Amniotic epithelial cell (primary cell): ENCODE data around the gene LMAN2L.

ENCODE experiments used
- DNase-seq: peaks from one replicate; pipeline ENCODE4 v3.0.0-alpha.2; 2010; ENCODE audit warnings: low read depth

LMAN2L gene

DNA sequence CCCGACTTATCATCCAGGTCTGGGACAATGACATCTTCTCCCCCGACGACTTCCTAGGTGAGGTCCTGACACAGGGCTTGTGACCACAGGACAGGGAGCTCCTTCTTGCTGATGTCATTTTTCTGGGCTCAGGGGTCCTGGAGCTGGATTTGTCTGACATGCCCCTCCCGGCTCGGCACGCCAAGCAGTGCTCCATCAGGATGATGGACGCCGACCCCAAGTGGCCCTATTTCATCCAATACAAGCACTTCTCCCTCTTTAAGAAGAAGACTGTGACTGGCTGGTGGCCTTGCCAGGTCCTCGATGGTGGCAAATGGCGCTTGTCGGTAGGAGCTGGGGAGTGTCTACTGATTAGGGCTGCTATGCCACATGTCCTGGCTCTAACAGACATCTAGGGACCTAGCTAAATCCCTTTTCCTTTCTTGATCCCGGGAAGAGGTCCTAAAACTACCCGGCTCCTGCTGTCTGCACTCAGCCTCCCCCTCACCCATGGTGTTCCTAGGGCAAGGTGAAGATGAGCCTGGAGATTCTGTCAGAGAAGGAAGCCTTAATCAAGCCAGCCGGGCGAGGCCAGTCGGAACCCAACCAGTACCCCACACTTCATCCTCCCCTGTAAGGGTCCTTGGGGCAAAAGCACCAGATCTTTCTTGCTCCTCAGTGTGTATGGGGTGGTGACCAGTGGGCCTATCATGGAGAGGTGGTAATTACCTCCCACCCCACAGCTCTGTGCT is 36.7 kb downstream of the LMAN2L start:
- no peak for DNase-seq

GRCh38 chr2:96702098-96702785 is 37.6 kb downstream of the LMAN2L start:
- DNase-seq = peak; percentile 20

- DNase-seq = no peak
These were observed 38.2 kb downstream of the LMAN2L start for GRCh38 chr2:96701636-96702035.

GRCh38 chr2:96700086-96700485 is 39.8 kb downstream of the LMAN2L start:
- no peak for DNase-seq

DNA sequence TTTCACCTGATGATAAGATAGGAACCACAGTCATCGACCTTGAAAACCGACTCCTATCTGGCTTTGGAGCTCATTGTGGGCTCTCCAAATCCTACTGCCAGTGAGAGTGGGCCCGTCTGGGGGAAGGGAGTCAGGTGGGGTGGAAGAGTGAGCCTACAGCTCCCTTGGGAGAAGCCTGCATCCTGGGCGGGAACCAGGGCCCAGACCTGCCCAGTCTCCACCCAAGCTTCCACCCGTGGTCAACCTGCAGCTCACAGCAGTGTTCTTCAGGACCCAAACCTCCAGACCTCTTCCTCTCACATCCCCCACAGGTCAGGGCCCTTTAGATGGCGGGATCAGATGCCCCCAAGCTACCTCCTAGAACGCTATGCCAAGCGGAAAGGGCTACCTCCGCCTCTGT is 40.2 kb downstream of the LMAN2L start:
- DNase-seq = no peak

GRCh38 chr2:96699021-96699420 is 40.8 kb downstream of the LMAN2L start:
- DNase-seq = no peak

DNA sequence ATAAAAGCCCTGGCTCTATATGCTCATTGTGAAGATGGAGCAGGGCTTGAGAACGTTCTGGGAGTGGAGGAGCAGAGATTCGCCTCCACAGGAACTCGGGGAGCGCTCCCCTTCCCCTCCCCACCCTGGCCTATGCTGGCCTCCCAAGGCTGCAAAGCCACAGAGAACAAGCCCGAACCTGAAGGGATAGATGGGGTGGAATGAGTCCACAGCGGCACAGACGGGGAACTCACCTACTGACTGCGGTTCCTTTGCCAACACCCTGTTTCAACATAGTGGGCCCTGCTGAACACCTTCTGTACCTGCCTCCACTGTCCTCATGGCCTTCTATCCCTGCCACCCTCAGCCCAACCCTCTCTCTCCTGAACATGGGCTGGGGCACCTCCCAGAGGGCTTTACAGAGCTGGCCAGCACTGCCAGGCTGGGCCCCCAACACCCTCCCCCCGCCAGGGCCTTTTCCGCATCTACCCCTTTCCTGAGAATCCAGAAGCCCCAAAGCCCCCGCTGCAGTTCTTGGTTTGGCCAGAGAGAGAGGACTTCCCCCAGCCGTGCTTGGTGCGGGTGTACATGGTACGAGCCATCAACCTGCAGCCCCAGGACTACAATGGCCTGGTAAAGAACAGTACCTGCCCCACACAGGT is 41.5 kb downstream of the LMAN2L start:
- no peak for DNase-seq

- peak; percentile 3 for DNase-seq
These were observed 42.4 kb downstream of the LMAN2L start for GRCh38 chr2:96697476-96697875.

DNA sequence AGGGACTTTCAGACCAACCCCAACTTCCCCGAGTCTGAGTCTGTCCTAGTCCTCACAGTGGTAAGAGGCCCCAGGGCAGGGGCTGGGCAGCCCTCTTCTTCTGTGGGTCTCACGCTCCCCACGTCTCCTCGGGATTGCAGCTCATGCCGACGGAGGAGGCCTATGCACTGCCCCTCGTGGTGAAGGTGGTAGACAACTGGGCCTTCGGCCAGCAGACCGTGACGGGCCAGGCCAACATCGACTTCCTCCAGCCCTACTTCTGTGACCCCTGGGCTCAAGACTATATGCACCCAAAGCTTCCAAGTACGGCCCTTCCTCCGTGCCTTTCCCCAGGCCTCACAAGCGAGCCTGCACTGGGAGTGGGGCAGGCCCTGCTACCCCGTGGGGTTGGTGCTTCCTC is 44.3 kb downstream of the LMAN2L start:
- DNase-seq = no peak

DNA sequence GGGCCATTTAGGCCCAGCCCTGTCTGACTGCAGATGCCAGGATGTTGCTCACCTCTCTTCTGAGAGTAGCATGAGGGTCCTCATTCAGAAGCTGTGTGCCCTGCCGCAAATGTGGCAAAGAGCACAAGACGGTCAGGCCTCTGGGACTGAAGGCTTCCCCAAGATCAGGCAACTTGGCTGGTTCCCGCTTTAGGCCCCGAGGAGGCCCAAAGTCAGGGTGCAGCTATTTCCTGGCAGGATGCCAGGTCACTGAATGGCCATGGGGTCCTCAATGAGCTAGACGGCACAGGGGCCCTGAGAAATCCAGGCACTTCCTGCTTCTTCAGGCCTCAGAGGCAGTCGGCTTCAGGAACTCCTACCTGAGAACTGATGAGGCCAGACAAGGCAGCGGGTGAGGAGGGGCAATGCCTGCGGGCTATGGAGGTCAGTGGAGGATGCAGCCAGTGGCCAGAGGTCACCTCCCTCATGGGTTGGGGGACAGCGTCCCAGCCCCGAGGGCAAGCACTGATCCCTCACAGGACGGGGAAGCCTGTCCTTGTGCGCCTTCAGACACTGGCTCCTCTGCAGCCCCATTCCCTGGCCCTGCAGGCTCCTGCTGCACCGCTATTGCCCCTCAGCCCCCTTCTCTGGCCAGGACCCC is 44.9 kb downstream of the LMAN2L start:
- no peak for DNase-seq

- DNase-seq = no peak
These were observed 45.6 kb downstream of the LMAN2L start for GRCh38 chr2:96694279-96694678.

DNA sequence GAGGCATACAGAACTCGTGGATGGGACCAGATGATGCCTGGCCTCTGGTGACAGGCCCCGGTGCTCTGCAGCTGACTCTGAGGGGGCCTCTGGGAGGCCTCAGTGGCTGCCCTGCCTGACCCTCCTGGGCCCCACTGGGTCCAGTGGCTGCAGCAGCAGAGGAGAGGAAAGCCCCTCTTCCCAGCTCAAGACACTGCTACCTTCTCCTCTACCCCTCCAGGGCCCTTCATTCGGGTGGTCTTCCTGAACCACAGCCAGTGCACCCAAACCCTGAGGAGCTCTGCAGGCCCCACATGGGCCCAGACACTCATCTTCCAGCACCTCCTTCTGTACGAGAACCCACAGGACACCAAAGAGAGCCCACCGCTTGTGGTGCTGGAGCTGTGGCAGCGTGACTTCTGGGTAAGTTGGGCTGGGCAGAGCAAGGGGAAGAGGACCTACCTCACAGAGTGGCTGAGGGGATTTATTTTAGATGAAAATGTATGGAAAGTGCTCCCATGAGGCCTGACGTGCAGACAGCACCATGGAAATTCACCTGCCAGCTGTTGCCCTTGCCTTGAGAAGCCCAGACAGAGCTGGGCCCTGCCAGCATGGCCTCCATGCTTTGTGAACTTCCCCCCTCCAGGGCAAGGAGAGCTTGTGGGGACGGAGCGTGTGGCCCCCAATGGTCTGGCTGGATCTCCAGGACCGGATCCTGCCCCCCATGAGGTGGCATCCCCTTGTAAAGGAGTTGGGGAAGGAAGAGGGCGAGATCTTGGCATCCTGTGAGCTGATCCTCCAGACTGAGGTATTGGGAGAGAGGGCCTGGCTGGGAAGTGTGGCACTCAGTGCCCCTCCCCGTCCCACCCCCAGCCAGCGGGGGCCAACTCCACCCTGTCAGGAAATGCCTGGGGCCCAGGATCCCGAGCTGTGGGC is 46.3 kb downstream of the LMAN2L start:
- no peak for DNase-seq

- DNase-seq = no peak
These were observed 47.5 kb downstream of the LMAN2L start for GRCh38 chr2:96692094-96692971.

GRCh38 chr2:96691022-96691612 is 48.7 kb downstream of the LMAN2L start:
- DNase-seq = no peak

- DNase-seq = no peak
These were observed 49.4 kb downstream of the LMAN2L start for GRCh38 chr2:96690306-96691021.

GRCh38 chr2:96689431-96689991 is 50.4 kb downstream of the LMAN2L start:
- no peak for DNase-seq

GRCh38 chr2:96688649-96689430 is 51.0 kb downstream of the LMAN2L start:
- no peak for DNase-seq
